ENCODE data around the gene TMEM72. TPM values are rescaled to one million over a fixed set of nuclear protein-coding genes. Genes with fewer than 3 reads are reported as not detected.

The TMEM72 gene
- total RNA-seq, 1 experiment from 2014 or later, result not detected

DNA sequence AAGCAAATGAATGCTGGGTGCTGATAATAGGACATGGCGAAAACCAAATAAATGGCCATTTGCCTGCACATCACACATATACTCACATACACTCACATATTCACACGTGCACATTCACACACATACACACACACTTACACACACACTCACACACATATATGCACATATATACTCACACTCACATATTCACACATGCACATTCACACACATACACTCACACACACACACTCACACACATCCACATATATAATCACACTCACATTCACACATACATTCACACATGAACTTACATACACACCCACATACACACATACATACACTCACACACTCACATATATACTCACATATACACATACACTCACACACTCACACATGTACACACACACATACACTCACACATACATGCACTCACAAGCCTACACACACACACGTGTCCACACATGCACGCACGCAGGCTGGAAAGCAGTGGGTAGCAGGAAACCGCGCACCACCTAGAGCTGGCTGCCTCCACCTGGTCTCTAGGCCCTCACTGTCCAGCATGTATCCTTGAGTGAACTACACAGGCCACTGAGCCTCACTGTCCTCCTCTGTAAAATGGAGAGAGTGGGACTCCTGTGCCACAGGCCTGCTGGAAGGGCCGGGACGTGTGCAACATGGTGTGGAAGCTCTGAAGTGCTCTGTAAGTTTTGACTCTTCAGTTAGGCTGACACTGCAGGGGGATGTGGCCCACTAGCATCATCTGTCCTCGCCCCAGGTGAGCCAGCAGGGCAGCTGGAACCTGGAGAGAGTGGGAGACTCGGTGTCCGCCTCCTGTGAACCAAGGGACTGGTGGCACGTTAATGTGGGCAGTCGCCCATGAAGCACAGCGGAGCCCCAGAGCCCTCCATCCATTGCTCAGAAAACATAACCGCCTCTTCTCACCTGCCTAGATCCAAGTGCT is 14.9 kb downstream of the TMEM72 start:
- TF ChIP-seq, protein P1, sequence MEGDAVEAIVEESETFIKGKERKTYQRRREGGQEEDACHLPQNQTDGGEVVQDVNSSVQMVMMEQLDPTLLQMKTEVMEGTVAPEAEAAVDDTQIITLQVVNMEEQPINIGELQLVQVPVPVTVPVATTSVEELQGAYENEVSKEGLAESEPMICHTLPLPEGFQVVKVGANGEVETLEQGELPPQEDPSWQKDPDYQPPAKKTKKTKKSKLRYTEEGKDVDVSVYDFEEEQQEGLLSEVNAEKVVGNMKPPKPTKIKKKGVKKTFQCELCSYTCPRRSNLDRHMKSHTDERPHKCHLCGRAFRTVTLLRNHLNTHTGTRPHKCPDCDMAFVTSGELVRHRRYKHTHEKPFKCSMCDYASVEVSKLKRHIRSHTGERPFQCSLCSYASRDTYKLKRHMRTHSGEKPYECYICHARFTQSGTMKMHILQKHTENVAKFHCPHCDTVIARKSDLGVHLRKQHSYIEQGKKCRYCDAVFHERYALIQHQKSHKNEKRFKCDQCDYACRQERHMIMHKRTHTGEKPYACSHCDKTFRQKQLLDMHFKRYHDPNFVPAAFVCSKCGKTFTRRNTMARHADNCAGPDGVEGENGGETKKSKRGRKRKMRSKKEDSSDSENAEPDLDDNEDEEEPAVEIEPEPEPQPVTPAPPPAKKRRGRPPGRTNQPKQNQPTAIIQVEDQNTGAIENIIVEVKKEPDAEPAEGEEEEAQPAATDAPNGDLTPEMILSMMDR (conservative IDR thresholded peaks at IDR 0.05), result no peak
- Histone ChIP-seq H3K79me1 (ENCODE audit: insufficient read depth, low read depth, low read length, poor library complexity, severe bottlenecking) (no peaks in the 10 kb centered on the region), H3K9ac (ENCODE audit: extremely low read depth, insufficient read length, low read length) (no peak overlapping the region), H2AK5ac (ENCODE audit: insufficient read length, low read length) (no peak overlapping the region), H3K79me2 (ENCODE audit: insufficient read depth, low read length) (no peaks in the 10 kb centered on the region), H3K18ac (ENCODE audit: insufficient read length, low read depth, low read length) (no peak overlapping the region), H2BK12ac (ENCODE audit: insufficient read length, low read depth, low read length) (no peak overlapping the region), H2BK5ac (ENCODE audit: insufficient read length, low read length) (no peak overlapping the region), H3K27ac (ENCODE audit: insufficient read length, low read depth, low read length) (no peak overlapping the region), H3T11ph (ENCODE audit: low read length) (no peak overlapping the region), H3K23me2 (ENCODE audit: insufficient read length, low read depth, low read length, poor library complexity, severe bottlenecking) (no peaks in the 10 kb centered on the region), H3K4me1 (ENCODE audit: insufficient read depth, low read length) (no peaks in the 10 kb centered on the region), H2BK15ac (ENCODE audit: low read depth, low read length) (no peak overlapping the region), H4K20me1 (ENCODE audit: control insufficient read depth, insufficient read depth, insufficient read length) (no peaks in the 10 kb centered on the region), H3K14ac (ENCODE audit: insufficient read depth, low read length) (no peak overlapping the region), H3K27me3 (ENCODE audit: insufficient read depth, low read length) (no peaks in the 10 kb centered on the region), H4K91ac (ENCODE audit: insufficient read length, low read depth, low read length) (no peak overlapping the region), H2BK20ac (ENCODE audit: low read depth, low read length, poor library complexity, severe bottlenecking) (no peak overlapping the region), H3K9me3 (ENCODE audit: control insufficient read depth, low read depth, low read length) (no peaks in the 10 kb centered on the region), H3K4me2 (ENCODE audit: insufficient read depth, insufficient read length, low read length) (no peak overlapping the region), H2BK120ac (ENCODE audit: low read depth, low read length, poor library complexity, severe bottlenecking) (no peak overlapping the region), H3K23ac (ENCODE audit: insufficient read length, low read depth, low read length) (no peak overlapping the region), H2AFZ (ENCODE audit: low read length) (no peak overlapping the region), H4K8ac (replicated peaks; ENCODE audit: insufficient read length, low read depth, low read length) (no peak overlapping the region), H3K4ac (ENCODE audit: low read depth, low read length) (no peak overlapping the region), H3K56ac (ENCODE audit: insufficient read length, low read depth, low read length) (no peak overlapping the region), H4K5ac (ENCODE audit: insufficient read length, low read depth, low read length) (no peak overlapping the region)
- H3K27ac Mint-ChIP-seq, result no peak overlapping the region
- peak; percentile 19 for DNase-seq
- no peaks in the 10 kb centered on the region for H3K36me3 Mint-ChIP-seq (ENCODE audit: insufficient read depth in 1 of 3, low read depth in 3 of 3)
- WGBS (ENCODE audit: extremely low coverage, insufficient read length, low lambda C conversion rate), result no CpG with 5 or more reads among the region's 16 CpGs
- no peaks in the 10 kb centered on the region; a peak in 2 of 5 replicates for H3K9me3 Mint-ChIP-seq
- peaks cover 24% of the 10 kb centered on the region for H3K27me3 Mint-ChIP-seq (ENCODE audit: low read depth)
- H3K4me1 Mint-ChIP-seq, result peaks cover 0 to 5% of the 10 kb centered on the region in 2 experiments; a peak in 2 of 4 replicates
- no peak overlapping the region for H3K4me3 Mint-ChIP-seq

Data from H9 (cell line).